GM12801 (cell line): Measurements from ENCODE around the gene FNDC3B.

Experiments used
- CTCF ChIP-seq: IDR thresholded peaks from one replicate; pipeline ENCODE4 v1.5.1; 2011; ENCODE audit warnings: control low read depth; ENCODE audit not compliant: insufficient read length; ENCODE audit errors: extremely low read depth

The FNDC3B gene

DNA sequence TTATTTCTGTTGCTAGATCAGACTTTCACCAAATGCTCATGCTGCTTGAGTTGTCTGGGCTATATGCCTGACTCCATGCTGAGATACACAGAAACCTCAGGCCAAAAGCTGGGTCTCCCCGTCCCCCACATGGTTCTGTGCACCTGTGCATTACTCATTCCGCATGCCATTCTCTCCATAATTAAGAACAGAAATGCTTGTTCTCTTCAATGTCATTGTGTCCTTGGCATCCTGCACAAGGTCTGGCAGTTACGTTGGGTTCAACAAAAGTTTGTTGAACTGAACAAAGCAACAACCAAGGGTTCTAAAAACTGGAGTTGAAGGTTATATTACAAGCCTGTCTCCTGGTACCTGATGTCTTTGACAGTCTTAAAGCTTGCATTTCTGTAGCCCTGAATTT lies 177.5 kb downstream of the FNDC3B start:
- TF ChIP-seq CTCF = no peak

DNA sequence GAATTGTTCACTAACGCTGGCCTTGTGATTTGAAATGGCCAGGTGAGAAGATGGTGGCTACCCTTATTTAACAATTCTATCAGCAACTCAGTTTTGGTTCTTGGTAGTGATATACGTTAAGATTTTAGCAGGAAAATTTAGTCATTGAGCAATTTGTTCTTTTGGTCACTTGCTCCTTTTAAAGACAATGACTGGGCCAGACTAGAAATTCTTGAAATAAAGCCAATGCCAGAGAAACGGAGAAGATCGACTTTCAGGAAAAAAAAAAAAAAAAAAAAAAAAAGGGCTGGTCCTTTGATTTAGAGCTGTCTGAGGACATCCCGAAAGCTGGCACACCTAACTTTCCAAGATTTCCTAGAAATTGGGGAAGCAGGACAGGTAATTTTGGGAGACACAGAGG lies 178.5 kb downstream of the FNDC3B start:
- no peak for TF ChIP-seq CTCF

GRCh38 chr3:172218350-172219323 lies 179.3 kb downstream of the FNDC3B start:
- no peak for TF ChIP-seq CTCF

- TF ChIP-seq CTCF = no peak
Measured at GRCh38 chr3:172219750-172220149, 180.4 kb downstream of the FNDC3B start.

DNA sequence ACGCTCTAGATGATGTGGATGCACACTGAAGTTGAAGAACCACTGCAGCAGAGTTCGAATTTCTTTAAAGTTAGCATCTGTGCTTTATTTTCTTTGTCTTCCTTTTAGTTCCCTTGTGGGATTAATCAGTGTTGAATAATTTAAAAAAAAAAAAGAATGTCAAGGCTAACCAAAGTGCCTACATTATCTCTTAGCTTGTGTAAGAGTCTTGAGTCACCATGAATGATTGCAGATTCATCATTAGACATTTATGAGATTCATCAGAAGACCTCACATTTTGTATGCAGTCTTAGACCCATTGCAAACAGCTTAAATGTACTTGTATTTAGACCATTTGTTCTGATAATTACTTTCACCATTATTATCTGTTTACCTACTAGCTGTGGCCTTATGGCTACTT lies 182.2 kb downstream of the FNDC3B start:
- TF ChIP-seq CTCF = no peak

DNA sequence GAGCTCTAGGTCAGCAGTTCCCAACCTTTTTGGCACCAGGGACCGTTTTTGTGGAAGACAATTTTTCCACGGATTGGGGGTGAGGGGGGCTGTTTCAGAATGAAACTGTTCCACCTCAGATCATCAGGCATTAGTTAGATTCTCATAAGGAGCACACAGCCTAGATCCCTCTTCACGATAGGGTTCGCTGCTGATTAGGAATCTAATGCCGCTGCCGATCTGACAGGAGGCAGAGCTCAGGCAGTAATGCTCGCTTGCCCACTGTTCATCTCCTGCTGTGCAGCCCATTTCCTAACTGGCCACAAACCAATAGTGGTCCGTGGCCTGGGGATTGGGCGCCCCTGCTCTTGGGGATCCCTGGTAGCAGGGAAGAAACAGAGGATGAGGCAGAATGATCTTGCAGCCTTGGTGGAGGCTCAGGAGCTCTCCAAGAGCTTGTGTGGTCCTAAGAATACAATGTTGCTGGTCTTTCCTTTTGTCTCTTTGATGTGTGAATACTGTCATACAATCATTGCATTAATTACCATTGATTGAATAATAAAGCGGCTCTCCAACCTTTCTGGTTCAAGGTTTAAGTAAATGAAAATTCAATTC lies 183.2 kb downstream of the FNDC3B start:
- TF ChIP-seq CTCF = no peak

- TF ChIP-seq CTCF = no peak
Measured at GRCh38 chr3:172223870-172224269, 184.5 kb downstream of the FNDC3B start.
